HCT116 (cell line): Measurements from ENCODE around the gene RARB. TPM values are rescaled to one million over a fixed set of nuclear protein-coding genes. Genes with fewer than 3 reads are reported as not detected.

Experiments
- ATAC-seq: fragments of 200-7000 bp; cut with Tn5 transposase; 2 replicates; pipeline ENCODE4 v1.9.1; 2020; ENCODE audit warnings: mild to moderate bottlenecking, moderate library complexity
- BruUV-seq: library from RNA; stranded (reverse); fragments of 400-500 nt; replicated peaks from 2 replicates; lab custom pipeline; 2021; lab: Mats Ljungman, UMichigan
- CTCF ChIA-PET: fragments of 300-600 bp; sonication (Branson Sonifier 250); formaldehyde crosslinking; loops from one replicate; lab custom pipeline; 2021; ENCODE audit warnings: antibody characterized with exemption; lab: Charles Lee
- POLR2A ChIA-PET: fragments of 300-600, 350-600 bp; sonication (Branson Sonifier 250); formaldehyde crosslinking; loops from one replicate; lab custom pipeline; 2021; ENCODE audit warnings: antibody characterized with exemption; lab: Charles Lee
- RAD21 ChIA-PET, 2 experiments: fragments of 300-600 bp; sonication (Branson Sonifier 250); formaldehyde crosslinking; loops; one replicate each; lab custom pipeline; 2023; ENCODE audit warnings: low total read pairs in 2 of 2; ENCODE audit not compliant: uncharacterized antibody in 2 of 2, unreplicated experiment in 2 of 2, low non-redundant PET in 1 of 2; lab: Charles Lee
- DNase-seq: peaks from one replicate; pipeline ENCODE4 v3.0.0-alpha.2; 2010; ENCODE audit warnings: low read depth, low spot score
- H2AFZ ChIP-seq: fragments of 200-600 bp; shearing (Covaris generic), sonication (generic); 2 replicates; pipeline ENCODE4 v1.6.1; 2017; ENCODE audit warnings: low read depth, mixed run types, mixed read lengths, antibody characterized with exemption, low read length; ENCODE audit not compliant: poor library complexity, severe bottlenecking
- H3K27ac ChIP-seq: 2 replicates; pipeline ENCODE4 v1.5.1; 2012; ENCODE audit warnings: low read depth, low read length
- H3K27me3 ChIP-seq: fragments of 200-600 bp; sonication (generic); 2 replicates; pipeline ENCODE4 v1.6.1; 2016; ENCODE audit warnings: mixed run types, low read length, mixed read lengths; ENCODE audit not compliant: insufficient read depth
- H3K36me3 ChIP-seq, 2 experiments: fragments of 200-500 bp in 1 of 2; fragments of 200-600 bp in 1 of 2; sonication (Bioruptor generic) in 1 of 2; sonication (generic) in 1 of 2; 2 replicates each; pipeline versions ENCODE4 v1.5.1 to v1.6.1; 2014 to 2016; ENCODE audit warnings: low read length in 2 of 2, inconsistent platforms in 1 of 2, mixed read lengths in 1 of 2, mixed run types in 1 of 2; ENCODE audit not compliant: insufficient read depth in 2 of 2, control insufficient read depth in 1 of 2
- H3K4me1 ChIP-seq, 2 experiments: fragments of 200-600 bp in 1 of 2; sonication (generic) in 1 of 2; 2 replicates each; pipeline versions ENCODE4 v1.5.1 to v1.6.1; 2012 to 2017; ENCODE audit warnings: low read length in 2 of 2, inconsistent platforms in 1 of 2, mild to moderate bottlenecking in 1 of 2, mixed read lengths in 1 of 2, mixed run types in 1 of 2, moderate library complexity in 1 of 2; ENCODE audit not compliant: insufficient read depth in 2 of 2, control insufficient read depth in 1 of 2
- H3K4me2 ChIP-seq: fragments of 200-600 bp; sonication (generic); 2 replicates; pipeline ENCODE4 v1.6.1; 2017; ENCODE audit warnings: mixed run types, low read length, mixed read lengths
- H3K4me3 ChIP-seq, 2 experiments: fragments of 200-600 bp in 1 of 2; sonication (generic) in 1 of 2; replicated peaks in 1 of 2; 2 replicates each; pipeline ENCODE4 v1.5.1; 2011 to 2016; ENCODE audit warnings: low read length in 2 of 2, control low read depth in 1 of 2, low read depth in 1 of 2, mild to moderate bottlenecking in 1 of 2, mixed read lengths in 1 of 2, mixed run types in 1 of 2
- H3K79me2 ChIP-seq: fragments of 200-600 bp; sonication (generic); 2 replicates; pipeline ENCODE4 v1.6.1; 2017; ENCODE audit warnings: mild to moderate bottlenecking, mixed run types, low read length, moderate library complexity, mixed read lengths; ENCODE audit not compliant: insufficient read depth
- H3K9ac ChIP-seq: fragments of 200-600 bp; sonication (generic); 2 replicates; pipeline ENCODE4 v1.6.1; 2016; ENCODE audit warnings: low read length, mixed read lengths
- H3K9me2 ChIP-seq: fragments of 200-600 bp; sonication (generic), shearing (Covaris generic); 2 replicates; pipeline ENCODE4 v1.6.1; 2017; ENCODE audit warnings: mixed run types, mild to moderate bottlenecking, moderate library complexity; ENCODE audit not compliant: insufficient read depth
- H3K9me3 ChIP-seq, 2 experiments: fragments of 200-500 bp in 1 of 2; fragments of 200-600 bp in 1 of 2; sonication (Bioruptor generic) in 1 of 2; sonication (generic) in 1 of 2; 2 replicates each; pipeline ENCODE4 v1.6.1; 2014 to 2017; ENCODE audit warnings: low read length in 2 of 2, mixed read lengths in 2 of 2, inconsistent platforms in 1 of 2, low read depth in 1 of 2, mild to moderate bottlenecking in 1 of 2, mixed run types in 1 of 2, moderate library complexity in 1 of 2; ENCODE audit not compliant: control insufficient read depth in 1 of 2, insufficient read depth in 1 of 2
- H4K20me1 ChIP-seq: fragments of 200-600 bp; sonication (generic), shearing (Covaris generic); 2 replicates; pipeline ENCODE4 v1.6.1; 2017; ENCODE audit warnings: mixed run types, mild to moderate bottlenecking, moderate library complexity; ENCODE audit not compliant: insufficient read depth
- CBX3 ChIP-seq: IDR thresholded peaks from 2 replicates; pipeline ENCODE4 v1.6.1; 2012; ENCODE audit warnings: low read depth
- EGR1 ChIP-seq: IDR thresholded peaks from 2 replicates; pipeline ENCODE4 v1.6.1; 2012; ENCODE audit warnings: low read depth
- FOSL1 ChIP-seq: IDR thresholded peaks from 2 replicates; pipeline ENCODE4 v1.6.1; 2012; ENCODE audit warnings: low read depth
- TCF7L2 ChIP-seq: IDR thresholded peaks from 2 replicates; pipeline ENCODE4 v1.7.0; 2011; ENCODE audit warnings: borderline replicate concordance, inconsistent platforms; ENCODE audit not compliant: insufficient read depth, insufficient read length; ENCODE audit errors: extremely low read depth
- YY1 ChIP-seq: IDR thresholded peaks from 2 replicates; pipeline ENCODE4 v1.6.1; 2011; ENCODE audit warnings: low read length, low read depth, moderate library complexity, mild to moderate bottlenecking; ENCODE audit not compliant: insufficient replicate concordance; ENCODE audit errors: extremely low read depth
- intact Hi-C: fragments of 100-400 bp; cut with micrococcal nuclease; formaldehyde crosslinking; loops from 2 replicates; pipeline ENCODE4 v1.10.0; 2022
- total RNA-seq: library from RNA; stranded (reverse); gene quantifications from one replicate; pipeline ENCODE4 v1.2.1, GENCODE V29; 2021; ENCODE audit not compliant: unreplicated experiment
- TF ChIP-seq, protein P1 (sequence below): IDR thresholded peaks from 2 replicates; pipeline ENCODE4 v1.6.1; 2011; ENCODE audit warnings: mild to moderate bottlenecking, low read length, moderate library complexity; ENCODE audit not compliant: insufficient replicate concordance; ENCODE audit errors: extremely low read depth
- TF ChIP-seq, protein P2 (sequence below), 3 experiments: fragments of 200-600 bp in 1 of 3; sonication (generic) in 1 of 3; IDR thresholded peaks in 2 of 3; conservative IDR thresholded peaks in 1 of 3; 2 replicates each; pipeline ENCODE4 v1.5.1; 2012 to 2017; ENCODE audit warnings: low read depth in 2 of 3, low read length in 2 of 3, antibody characterized with exemption in 1 of 3, borderline replicate concordance in 1 of 3, control low read depth in 1 of 3, mild to moderate bottlenecking in 1 of 3, mixed read lengths in 1 of 3, mixed run types in 1 of 3, moderate library complexity in 1 of 3; ENCODE audit not compliant: insufficient read depth in 1 of 3

The RARB gene
- total RNA-seq, 1 experiment from 2014 or later, result not detected

DNA sequence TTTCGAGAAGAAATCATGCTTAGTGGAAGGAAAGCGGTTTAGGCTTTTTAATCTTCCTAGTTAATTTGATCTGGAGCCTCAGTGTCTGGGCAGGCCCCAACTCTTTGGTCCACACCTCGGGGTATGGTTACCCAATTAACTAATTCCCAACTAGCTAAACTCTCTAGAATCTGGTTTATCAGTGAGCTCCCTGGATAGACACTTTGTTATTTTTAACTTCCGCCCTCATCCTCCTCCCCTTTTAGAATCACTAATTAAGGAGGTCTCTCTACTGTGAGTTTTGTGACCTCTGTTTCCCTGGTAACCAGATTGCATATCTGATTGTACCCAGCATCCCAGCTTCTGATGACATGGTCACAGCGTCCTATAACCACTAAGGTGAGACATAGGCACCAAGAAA is 112.2 kb downstream of the RARB start:
- Histone ChIP-seq H3K9ac (no peak overlapping the region), H3K36me3 (no peaks in the 10 kb centered on the region), H3K27me3 (0 out of 2 replicates have a peak, but pooled peaks cover 14% of the 10 kb centered on the region), H3K27ac (no peak overlapping the region), H3K9me2 (no peaks in the 10 kb centered on the region), H2AFZ (no peak overlapping the region), H3K79me2 (no peaks in the 10 kb centered on the region), H4K20me1 (no peaks in the 10 kb centered on the region), H3K9me3 (no peaks in the 10 kb centered on the region), H3K4me2 (no peak overlapping the region), H3K4me1 (no peaks in the 10 kb centered on the region), H3K4me3 (no peak overlapping the region)
- TF ChIP-seq TCF7L2, result no peak
- no peak for TF ChIP-seq CBX3
- TF ChIP-seq, protein P1, sequence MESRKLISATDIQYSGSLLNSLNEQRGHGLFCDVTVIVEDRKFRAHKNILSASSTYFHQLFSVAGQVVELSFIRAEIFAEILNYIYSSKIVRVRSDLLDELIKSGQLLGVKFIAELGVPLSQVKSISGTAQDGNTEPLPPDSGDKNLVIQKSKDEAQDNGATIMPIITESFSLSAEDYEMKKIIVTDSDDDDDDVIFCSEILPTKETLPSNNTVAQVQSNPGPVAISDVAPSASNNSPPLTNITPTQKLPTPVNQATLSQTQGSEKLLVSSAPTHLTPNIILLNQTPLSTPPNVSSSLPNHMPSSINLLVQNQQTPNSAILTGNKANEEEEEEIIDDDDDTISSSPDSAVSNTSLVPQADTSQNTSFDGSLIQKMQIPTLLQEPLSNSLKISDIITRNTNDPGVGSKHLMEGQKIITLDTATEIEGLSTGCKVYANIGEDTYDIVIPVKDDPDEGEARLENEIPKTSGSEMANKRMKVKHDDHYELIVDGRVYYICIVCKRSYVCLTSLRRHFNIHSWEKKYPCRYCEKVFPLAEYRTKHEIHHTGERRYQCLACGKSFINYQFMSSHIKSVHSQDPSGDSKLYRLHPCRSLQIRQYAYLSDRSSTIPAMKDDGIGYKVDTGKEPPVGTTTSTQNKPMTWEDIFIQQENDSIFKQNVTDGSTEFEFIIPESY, result no peak
- TF ChIP-seq, protein P2, sequence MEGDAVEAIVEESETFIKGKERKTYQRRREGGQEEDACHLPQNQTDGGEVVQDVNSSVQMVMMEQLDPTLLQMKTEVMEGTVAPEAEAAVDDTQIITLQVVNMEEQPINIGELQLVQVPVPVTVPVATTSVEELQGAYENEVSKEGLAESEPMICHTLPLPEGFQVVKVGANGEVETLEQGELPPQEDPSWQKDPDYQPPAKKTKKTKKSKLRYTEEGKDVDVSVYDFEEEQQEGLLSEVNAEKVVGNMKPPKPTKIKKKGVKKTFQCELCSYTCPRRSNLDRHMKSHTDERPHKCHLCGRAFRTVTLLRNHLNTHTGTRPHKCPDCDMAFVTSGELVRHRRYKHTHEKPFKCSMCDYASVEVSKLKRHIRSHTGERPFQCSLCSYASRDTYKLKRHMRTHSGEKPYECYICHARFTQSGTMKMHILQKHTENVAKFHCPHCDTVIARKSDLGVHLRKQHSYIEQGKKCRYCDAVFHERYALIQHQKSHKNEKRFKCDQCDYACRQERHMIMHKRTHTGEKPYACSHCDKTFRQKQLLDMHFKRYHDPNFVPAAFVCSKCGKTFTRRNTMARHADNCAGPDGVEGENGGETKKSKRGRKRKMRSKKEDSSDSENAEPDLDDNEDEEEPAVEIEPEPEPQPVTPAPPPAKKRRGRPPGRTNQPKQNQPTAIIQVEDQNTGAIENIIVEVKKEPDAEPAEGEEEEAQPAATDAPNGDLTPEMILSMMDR (IDR thresholded peaks at IDR 0.05 in 2 of 3, conservative IDR thresholded peaks at IDR 0.05 in 1 of 3; ENCODE audit: borderline replicate concordance in 1 of 3, insufficient read depth in 1 of 3, low read depth in 2 of 3, low read length in 2 of 3), result no peak
- no peak for TF ChIP-seq YY1
- TF ChIP-seq FOSL1, result no peak
- TF ChIP-seq EGR1, result no peak
- DNase-seq (no peak), ATAC-seq (no peak)
- ChIA-PET POLR2A (no interaction called here), CTCF (no interaction called here), RAD21 (no interaction called here)
- BruUV-seq, result no TSS peak
- intact Hi-C loops, result no loop called here
